Memory B cell (primary cell): ENCODE data around the gene DLX3.

Experiments
- ATAC-seq: fragments of 150-1000 bp; cut with Tn5 transposase; 2 replicates; pipeline ENCODE4 v1.10.0; 2021; ENCODE audit warnings: low read depth, mild to moderate bottlenecking, moderate library complexity
- DNase-seq, 2 donors: peaks; one replicate each; pipeline ENCODE4 v3.0.0; 2022; ENCODE audit warnings: low spot score in 2 of 2
- H3K27ac Mint-ChIP-seq: one replicate; pipeline ENCODE4 v1.8.0; 2022; ENCODE audit warnings: mild to moderate bottlenecking, moderate library complexity, mixed read lengths
- H3K27me3 Mint-ChIP-seq: one replicate; pipeline ENCODE4 v1.8.0; 2022; ENCODE audit warnings: mixed read lengths
- H3K36me3 Mint-ChIP-seq: one replicate; pipeline ENCODE4 v1.8.0; 2022; ENCODE audit warnings: mild to moderate bottlenecking, mixed read lengths
- H3K4me1 Mint-ChIP-seq: one replicate; pipeline ENCODE4 v1.8.0; 2022; ENCODE audit warnings: mixed read lengths
- H3K4me3 Mint-ChIP-seq: one replicate; pipeline ENCODE4 v1.8.0; 2022; ENCODE audit warnings: mild to moderate bottlenecking, moderate library complexity, mixed read lengths
- H3K9me3 Mint-ChIP-seq: one replicate; pipeline ENCODE4 v1.8.0; 2022; ENCODE audit warnings: mixed read lengths

DLX3 gene

DNA sequence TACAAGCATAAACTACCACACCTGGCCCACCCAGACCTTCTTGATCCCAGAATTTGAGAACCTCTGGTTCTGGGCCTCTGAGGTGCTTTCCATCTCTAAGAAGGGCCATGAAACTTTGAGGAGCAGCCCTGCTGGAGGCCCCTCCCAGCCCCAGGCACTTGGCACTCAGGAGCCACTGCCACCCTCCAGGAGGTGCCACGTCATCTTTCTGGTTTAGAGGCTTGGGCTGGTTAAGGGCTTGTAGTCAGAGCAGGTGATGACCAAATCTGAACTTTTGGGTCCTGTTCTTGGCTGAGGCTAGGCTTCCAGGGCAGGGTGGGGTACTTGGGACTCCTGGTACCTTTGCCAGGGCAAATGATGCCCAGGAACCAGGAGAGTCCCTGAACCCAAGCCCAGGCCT lies 39.9 kb downstream of the DLX3 start:
- peaks cover 29% of the 10 kb centered on the region for H3K27me3 Mint-ChIP-seq
- H3K36me3 Mint-ChIP-seq, result no peaks in the 10 kb centered on the region

DNA sequence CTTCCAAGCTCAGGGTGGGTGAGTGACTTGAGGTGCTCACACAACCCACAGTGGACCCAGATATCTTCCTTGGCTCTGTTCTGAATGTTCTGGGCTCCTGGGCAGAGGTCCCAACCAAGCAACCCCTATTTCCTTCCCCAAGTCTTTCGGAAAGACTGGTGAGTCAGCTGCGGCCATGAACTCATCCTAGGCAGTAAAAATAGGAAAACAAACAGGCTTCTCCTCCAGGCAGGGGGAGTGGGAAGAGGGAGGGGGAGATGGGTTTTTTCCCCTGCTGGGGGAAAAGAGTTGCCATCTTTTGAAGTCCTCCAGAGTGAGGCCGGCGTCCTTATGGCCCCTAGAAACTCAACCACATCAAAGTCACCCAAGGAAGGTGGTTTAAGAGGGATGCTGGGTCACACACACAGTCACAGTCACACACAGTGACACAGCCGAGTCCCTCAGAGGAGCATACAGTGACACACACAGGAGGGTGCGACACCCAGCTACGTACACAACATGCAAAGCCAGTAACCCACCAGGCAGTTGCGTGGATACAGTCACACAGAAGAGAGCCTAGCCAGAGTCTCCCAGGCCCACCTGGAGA lies 42.0 kb downstream of the DLX3 start:
- Mint-ChIP-seq H3K4me1 (no peaks in the 10 kb centered on the region), H3K9me3 (no peaks in the 10 kb centered on the region), H3K4me3 (no peak overlapping the region), H3K36me3 (no peaks in the 10 kb centered on the region), H3K27ac (no peak overlapping the region), H3K27me3 (peaks cover 33% of the 10 kb centered on the region)
- no peak for ATAC-seq
- no peak for DNase-seq

More for the DNA sequence above, 39.9 kb downstream of the DLX3 start:
- ATAC-seq (no peak), DNase-seq (no peak)
- no peak overlapping the region for H3K4me3 Mint-ChIP-seq
- no peaks in the 10 kb centered on the region for H3K9me3 Mint-ChIP-seq
- H3K4me1 Mint-ChIP-seq, result no peaks in the 10 kb centered on the region
- no peak overlapping the region for H3K27ac Mint-ChIP-seq

DNA sequence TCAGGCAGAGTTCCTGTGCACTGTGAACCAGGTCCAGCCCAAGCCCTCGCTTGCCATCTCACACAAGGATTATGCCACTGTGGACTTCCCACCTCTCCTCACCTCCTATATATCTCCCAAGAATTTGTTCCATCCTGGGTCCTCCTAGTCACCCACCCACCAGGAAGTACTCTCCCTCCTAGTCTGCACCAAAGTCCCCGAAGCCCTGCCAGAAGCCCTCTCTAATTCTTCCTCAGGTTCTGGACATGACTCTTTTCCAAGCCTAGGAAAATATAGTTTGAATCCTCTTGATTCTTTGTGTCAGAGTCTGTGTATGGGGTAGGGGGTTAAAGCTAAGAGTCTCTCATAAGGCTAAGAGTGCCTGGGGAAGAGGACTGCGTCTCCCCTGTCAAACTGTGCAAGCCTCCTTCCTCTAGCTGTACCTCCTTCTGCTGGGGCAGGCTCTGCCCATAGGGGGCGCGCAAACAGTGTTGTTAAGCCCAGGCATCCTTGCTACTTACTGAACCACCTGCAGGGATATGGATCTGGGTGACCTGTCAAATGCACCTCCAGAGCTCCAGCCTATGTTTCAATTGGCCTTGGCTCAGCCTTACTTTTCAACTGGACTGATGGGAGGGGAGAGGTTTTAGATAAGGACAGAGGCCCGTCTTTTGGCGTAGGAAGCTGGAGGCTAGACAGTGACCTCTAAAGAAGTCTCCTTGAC lies 42.7 kb downstream of the DLX3 start:
- Mint-ChIP-seq H3K4me1 (no peaks in the 10 kb centered on the region), H3K27me3 (peaks cover 35% of the 10 kb centered on the region), H3K9me3 (no peaks in the 10 kb centered on the region), H3K27ac (no peak overlapping the region), H3K36me3 (no peaks in the 10 kb centered on the region), H3K4me3 (no peak overlapping the region)
- DNase-seq (peak; percentile 44 to 53), ATAC-seq (peak; percentile 83)

DNA sequence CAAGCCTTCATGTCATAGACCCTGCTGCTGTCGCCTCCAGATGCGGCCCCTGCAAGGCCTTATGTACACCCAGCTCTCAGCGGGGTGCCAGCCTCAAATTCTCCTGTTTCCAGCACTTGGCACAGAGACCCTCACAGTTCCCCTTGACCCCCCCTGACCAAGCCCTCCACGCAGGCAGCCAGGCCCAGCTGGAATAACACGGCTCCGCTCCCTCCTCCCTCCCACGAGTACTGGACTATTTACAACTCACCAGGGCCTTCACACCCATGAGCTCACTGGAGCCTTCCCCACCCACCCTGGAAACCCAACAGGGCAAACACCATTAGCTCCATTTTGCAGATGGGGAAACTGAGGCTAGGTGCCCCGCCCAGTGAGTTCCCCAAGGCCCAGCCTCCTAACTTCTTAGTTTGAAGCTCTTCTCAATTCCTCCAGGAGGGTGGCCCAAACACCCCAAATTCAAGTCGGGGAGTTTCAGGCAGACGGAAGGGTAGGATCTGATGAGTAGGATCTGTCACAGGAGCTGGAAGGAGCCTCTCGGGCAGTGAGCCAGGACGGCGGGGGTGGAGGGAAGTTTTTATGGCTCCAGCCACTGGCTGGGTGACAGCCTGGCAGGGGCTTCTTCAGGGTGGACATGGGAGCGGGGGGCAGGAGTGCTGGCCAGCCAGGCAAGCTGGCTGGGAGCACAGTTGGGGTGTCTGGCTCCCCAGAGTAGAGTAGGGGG lies 43.5 kb downstream of the DLX3 start:
- no peak for ATAC-seq
- Mint-ChIP-seq H3K27me3 (peaks cover 34% of the 10 kb centered on the region), H3K4me3 (no peak overlapping the region), H3K9me3 (no peaks in the 10 kb centered on the region), H3K36me3 (no peaks in the 10 kb centered on the region), H3K27ac (no peak overlapping the region), H3K4me1 (no peaks in the 10 kb centered on the region)
- DNase-seq, result no peak

DNA sequence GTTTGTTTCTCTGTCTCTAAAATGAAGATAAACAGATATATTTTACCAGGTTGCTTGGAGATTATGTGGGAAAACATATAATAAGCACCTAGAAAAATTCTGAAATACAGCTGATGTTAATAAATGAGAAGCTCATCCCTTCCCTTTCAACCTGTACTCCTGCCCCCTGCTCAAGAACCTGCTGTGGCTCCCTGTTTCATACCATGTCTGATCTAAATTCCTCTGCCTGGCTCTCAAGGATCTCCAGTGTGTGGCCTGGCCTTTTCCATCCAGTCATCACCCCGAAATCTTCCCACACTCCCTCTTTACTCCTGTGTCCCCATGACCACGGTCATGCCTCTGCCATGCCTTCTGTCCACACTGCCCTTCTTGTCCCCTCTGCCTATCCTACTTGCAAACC lies 45.4 kb downstream of the DLX3 start:
- no peak overlapping the region for H3K4me3 Mint-ChIP-seq
- no peaks in the 10 kb centered on the region for H3K36me3 Mint-ChIP-seq
- ATAC-seq (no peak), DNase-seq (no peak)
- no peaks in the 10 kb centered on the region for H3K4me1 Mint-ChIP-seq
- no peak overlapping the region for H3K27ac Mint-ChIP-seq
- H3K9me3 Mint-ChIP-seq, result no peaks in the 10 kb centered on the region
- peaks cover 37% of the 10 kb centered on the region for H3K27me3 Mint-ChIP-seq

DNA sequence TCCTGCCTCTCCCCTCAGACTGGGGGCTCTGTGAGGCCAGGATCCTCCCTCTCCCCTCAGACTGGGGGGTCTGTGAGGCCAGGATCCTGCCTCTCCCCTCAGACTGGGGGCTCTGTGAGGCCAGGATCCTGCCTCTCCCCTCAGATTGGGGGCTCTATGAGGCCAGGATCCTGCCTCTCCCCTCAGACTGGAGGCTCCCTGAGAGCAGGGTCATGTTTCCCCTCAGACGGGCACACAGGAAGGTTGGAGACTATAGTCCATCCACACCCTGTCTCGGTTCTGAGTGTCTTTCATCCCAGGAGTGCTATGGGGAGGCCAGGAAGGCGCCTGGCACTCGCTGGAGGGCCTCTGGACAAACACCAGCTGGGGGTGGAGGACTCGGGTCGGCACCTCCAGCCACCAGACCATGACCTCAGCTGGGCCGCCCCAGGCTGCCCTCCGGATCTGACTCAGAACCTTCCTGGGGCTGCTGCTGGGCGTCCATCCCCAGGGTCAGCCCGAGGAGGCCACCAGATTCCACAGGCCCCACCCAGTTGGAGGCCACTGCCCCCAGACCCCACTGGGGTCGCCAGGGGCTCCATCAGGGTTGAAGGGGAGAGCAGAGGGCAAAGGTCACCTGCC lies 48.0 kb downstream of the DLX3 start:
- Mint-ChIP-seq H3K27ac (no peak overlapping the region), H3K27me3 (peaks cover 30% of the 10 kb centered on the region), H3K36me3 (no peaks in the 10 kb centered on the region)

DNA sequence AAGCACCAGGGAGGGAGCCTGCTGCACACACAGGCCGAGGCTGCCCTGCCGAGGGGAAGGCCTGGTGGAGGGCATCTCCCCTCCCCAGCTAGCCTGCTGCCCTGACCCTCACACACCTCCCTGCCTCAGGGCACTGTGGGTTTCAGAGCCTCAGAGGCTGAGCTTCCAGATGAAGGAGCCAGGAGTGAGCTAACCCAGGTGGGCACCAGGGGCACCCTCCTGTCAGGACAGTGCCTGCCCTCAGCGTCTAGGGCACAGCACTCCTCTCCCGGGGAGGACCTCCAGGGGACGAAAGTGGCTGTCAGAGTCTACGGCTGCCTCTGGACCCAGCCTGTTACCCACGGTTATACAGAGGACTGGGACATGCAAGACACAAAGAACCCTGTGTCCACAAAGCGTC lies 48.8 kb downstream of the DLX3 start:
- no peaks in the 10 kb centered on the region for H3K4me1 Mint-ChIP-seq
- DNase-seq, result no peak
- no peak overlapping the region for H3K27ac Mint-ChIP-seq
- H3K27me3 Mint-ChIP-seq, result peaks cover 32% of the 10 kb centered on the region
- H3K4me3 Mint-ChIP-seq, result no peak overlapping the region
- no peak for ATAC-seq
- H3K9me3 Mint-ChIP-seq, result no peaks in the 10 kb centered on the region
- H3K36me3 Mint-ChIP-seq, result no peaks in the 10 kb centered on the region

More for the DNA sequence above, 48.0 kb downstream of the DLX3 start:
- no peaks in the 10 kb centered on the region for H3K9me3 Mint-ChIP-seq
- ATAC-seq (no peak), DNase-seq (no peak)
- no peak overlapping the region for H3K4me3 Mint-ChIP-seq
- no peaks in the 10 kb centered on the region for H3K4me1 Mint-ChIP-seq

DNA sequence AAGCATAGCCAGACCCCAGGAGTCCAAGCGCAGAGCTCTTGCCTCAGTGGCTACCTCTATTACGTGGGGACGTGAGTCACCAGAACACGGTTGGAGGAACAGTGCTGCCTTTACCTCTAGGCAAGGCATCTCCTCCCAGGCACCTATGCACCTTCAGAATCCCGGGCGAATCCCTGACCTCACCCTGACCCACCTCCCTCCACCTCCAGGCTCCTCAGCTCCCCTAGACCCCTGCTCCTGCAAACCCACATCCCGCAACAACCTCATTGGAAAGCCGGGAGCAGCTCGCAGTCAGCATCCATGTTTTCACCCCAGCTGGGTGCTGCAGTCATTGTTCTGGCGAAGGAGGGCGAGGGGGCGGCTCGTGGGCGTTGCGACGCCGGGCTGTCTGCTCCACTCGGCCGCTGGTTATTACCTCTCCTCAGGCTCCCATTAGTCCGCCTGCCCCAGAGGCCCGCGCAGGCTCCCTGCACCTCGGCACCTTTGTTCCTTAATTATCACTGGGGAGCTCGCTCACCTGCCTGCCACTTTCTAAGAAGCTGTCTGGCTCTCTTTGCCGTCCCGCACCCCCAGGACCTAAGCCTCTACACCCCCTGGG lies 50.7 kb downstream of the DLX3 start:
- peaks cover 22% of the 10 kb centered on the region for H3K27me3 Mint-ChIP-seq
- no peaks in the 10 kb centered on the region for H3K36me3 Mint-ChIP-seq
- H3K4me1 Mint-ChIP-seq, result no peaks in the 10 kb centered on the region
- ATAC-seq (no peak), DNase-seq (no peak)
- H3K27ac Mint-ChIP-seq, result no peak overlapping the region
- no peaks in the 10 kb centered on the region for H3K9me3 Mint-ChIP-seq
- H3K4me3 Mint-ChIP-seq, result no peak overlapping the region

DNA sequence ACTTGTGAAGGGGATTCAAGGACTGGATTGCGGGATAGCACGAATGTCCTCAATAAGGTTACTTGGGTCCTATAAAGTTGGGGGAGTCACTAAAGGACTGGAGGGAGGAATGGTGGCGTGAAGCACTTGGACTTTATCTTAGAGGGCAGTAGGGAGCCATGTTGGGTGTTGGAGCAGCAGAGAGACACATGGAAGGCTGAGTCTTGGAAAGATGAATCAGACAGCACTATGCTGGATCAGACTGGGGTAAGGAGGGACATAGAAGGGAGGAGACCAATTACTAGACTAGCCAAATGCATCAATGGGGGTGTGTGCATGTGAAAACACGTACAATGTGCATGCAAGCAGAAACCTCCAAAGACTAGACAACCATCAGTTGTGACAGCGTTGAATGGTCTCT lies 52.1 kb downstream of the DLX3 start:
- H3K4me3 Mint-ChIP-seq, result no peak overlapping the region
- no peak overlapping the region for H3K27ac Mint-ChIP-seq
- peaks cover 24% of the 10 kb centered on the region for H3K27me3 Mint-ChIP-seq
- H3K9me3 Mint-ChIP-seq, result no peaks in the 10 kb centered on the region
- no peaks in the 10 kb centered on the region for H3K36me3 Mint-ChIP-seq
- DNase-seq, result no peak
- no peak for ATAC-seq
- H3K4me1 Mint-ChIP-seq, result peaks cover 2% of the 10 kb centered on the region

DNA sequence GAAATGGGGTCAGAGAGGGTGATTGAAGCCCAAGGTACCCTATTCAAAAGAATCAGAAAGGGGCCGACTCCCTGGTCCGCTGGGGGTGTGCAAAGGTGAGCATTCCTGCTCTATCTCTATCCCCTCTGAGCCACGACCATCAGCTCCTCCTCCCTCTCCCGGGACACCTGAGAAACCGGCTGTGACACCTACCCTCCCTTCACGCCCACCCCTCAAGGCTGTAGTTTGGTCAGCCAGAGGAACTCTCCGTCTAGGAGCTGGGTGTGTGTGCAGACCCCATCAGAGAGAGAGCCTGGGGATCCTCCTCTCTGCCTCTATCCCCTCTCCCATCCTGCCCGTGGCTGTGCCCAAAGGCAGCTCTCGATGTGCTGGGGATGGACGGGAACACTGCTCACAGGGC lies 53.6 kb downstream of the DLX3 start:
- Mint-ChIP-seq H3K4me3 (no peak overlapping the region), H3K27me3 (peaks cover 21% of the 10 kb centered on the region), H3K4me1 (peaks cover 2% of the 10 kb centered on the region), H3K9me3 (no peaks in the 10 kb centered on the region), H3K36me3 (no peaks in the 10 kb centered on the region), H3K27ac (no peak overlapping the region)
- ATAC-seq (no peak), DNase-seq (no peak)
